Measurements from ENCODE around the gene CES1.

CES1 gene

GRCh38 chr16:55873122-55873521 is 40.2 kb upstream of the CES1 start:
- H2AFZ ChIP-seq (ENCODE audit: low read depth, low read length, severe bottlenecking) = no peak overlapping the region
- H3K9me3 ChIP-seq (ENCODE audit: insufficient read depth, low read length) = no peaks in the 10 kb centered on the region
- no peak overlapping the region for H3K9ac ChIP-seq (ENCODE audit: low read length)
- no peaks in the 10 kb centered on the region for H3K36me3 ChIP-seq (ENCODE audit: low read length)
- no peak for TF ChIP-seq EZH2phosphoT487 (conservative IDR thresholded peaks at IDR 0.05; ENCODE audit: low read length)
- TF ChIP-seq, protein P1, sequence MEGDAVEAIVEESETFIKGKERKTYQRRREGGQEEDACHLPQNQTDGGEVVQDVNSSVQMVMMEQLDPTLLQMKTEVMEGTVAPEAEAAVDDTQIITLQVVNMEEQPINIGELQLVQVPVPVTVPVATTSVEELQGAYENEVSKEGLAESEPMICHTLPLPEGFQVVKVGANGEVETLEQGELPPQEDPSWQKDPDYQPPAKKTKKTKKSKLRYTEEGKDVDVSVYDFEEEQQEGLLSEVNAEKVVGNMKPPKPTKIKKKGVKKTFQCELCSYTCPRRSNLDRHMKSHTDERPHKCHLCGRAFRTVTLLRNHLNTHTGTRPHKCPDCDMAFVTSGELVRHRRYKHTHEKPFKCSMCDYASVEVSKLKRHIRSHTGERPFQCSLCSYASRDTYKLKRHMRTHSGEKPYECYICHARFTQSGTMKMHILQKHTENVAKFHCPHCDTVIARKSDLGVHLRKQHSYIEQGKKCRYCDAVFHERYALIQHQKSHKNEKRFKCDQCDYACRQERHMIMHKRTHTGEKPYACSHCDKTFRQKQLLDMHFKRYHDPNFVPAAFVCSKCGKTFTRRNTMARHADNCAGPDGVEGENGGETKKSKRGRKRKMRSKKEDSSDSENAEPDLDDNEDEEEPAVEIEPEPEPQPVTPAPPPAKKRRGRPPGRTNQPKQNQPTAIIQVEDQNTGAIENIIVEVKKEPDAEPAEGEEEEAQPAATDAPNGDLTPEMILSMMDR (IDR thresholded peaks at IDR 0.05; ENCODE audit: insufficient read depth, low read length, poor library complexity, severe bottlenecking) = no peak
- no peak overlapping the region for H3K27ac ChIP-seq (ENCODE audit: low read depth, low read length)
- no peaks in the 10 kb centered on the region for H4K20me1 ChIP-seq (ENCODE audit: low read depth, low read length)
- no peaks in the 10 kb centered on the region for H3F3A ChIP-seq (ENCODE audit: insufficient read depth)
- no peak overlapping the region for H3K4me2 ChIP-seq (ENCODE audit: low read depth, low read length, poor library complexity, severe bottlenecking)
- H3K27me3 ChIP-seq (ENCODE audit: low read length) = no peaks in the 10 kb centered on the region
- no peaks in the 10 kb centered on the region for H3K9me2 ChIP-seq (replicated peaks; ENCODE audit: insufficient read depth, low read length)
- H3K4me3 ChIP-seq (ENCODE audit: insufficient read depth, low read length, poor library complexity, severe bottlenecking) = no peak overlapping the region
- H3K79me2 ChIP-seq (ENCODE audit: insufficient read depth, low read length) = no peaks in the 10 kb centered on the region

GRCh38 chr16:55872130-55872529 is 39.2 kb upstream of the CES1 start:
- Histone ChIP-seq H4K20me1 (ENCODE audit: low read depth, low read length) (no peaks in the 10 kb centered on the region), H3K27me3 (ENCODE audit: low read length) (no peaks in the 10 kb centered on the region), H3K9me3 (ENCODE audit: insufficient read depth, low read length) (no peaks in the 10 kb centered on the region), H2AFZ (ENCODE audit: low read depth, low read length, severe bottlenecking) (no peak overlapping the region), H3F3A (ENCODE audit: insufficient read depth) (no peaks in the 10 kb centered on the region), H3K27ac (ENCODE audit: low read depth, low read length) (no peak overlapping the region), H3K4me2 (ENCODE audit: low read depth, low read length, poor library complexity, severe bottlenecking) (no peak overlapping the region), H3K79me2 (ENCODE audit: insufficient read depth, low read length) (no peaks in the 10 kb centered on the region), H3K9me2 (replicated peaks; ENCODE audit: insufficient read depth, low read length) (no peaks in the 10 kb centered on the region), H3K9ac (ENCODE audit: low read length) (no peak overlapping the region), H3K4me3 (ENCODE audit: insufficient read depth, low read length, poor library complexity, severe bottlenecking) (no peak overlapping the region), H3K36me3 (ENCODE audit: low read length) (no peaks in the 10 kb centered on the region)
- TF ChIP-seq EZH2phosphoT487 (conservative IDR thresholded peaks at IDR 0.05; ENCODE audit: low read length) = no peak
- TF ChIP-seq, protein P1 (IDR thresholded peaks at IDR 0.05; ENCODE audit: insufficient read depth, low read length, poor library complexity, severe bottlenecking) = no peak

DNA sequence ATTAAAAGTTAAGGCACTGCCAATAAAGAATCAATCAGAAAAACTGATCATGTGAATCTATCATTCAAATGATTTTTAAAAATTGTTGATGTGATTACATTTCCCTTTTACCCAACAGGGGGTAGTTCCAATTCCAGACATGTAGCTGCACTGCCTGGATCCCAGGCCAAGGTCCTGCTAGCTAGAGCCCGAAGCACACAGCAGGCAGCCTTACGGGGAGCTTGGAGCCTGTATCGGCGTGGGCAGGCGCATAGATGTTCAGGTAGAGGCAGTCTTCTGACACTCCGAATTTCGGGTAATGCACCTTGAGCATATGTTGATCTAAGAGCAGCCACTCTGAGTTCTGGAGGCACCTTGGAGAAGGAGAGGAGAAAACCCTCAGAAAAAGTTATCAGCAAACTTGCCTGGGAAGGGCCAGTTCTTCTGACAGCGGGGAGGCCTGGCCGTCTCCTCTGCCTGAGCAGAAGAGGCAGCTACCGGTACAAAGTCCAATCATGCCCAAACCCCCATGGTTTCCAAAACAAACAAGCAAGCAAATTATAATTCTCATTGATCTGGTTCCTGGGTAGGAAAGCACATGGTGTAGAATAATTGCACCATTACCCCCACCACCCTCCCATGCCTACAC is 38.6 kb upstream of the CES1 start:
- Histone ChIP-seq H2AFZ (ENCODE audit: low read depth, low read length, severe bottlenecking) (no peak overlapping the region), H3K9ac (ENCODE audit: low read length) (no peak overlapping the region), H3K9me2 (replicated peaks; ENCODE audit: insufficient read depth, low read length) (no peaks in the 10 kb centered on the region), H3K79me2 (ENCODE audit: insufficient read depth, low read length) (no peaks in the 10 kb centered on the region), H3K36me3 (ENCODE audit: low read length) (no peaks in the 10 kb centered on the region), H3K4me3 (ENCODE audit: insufficient read depth, low read length, poor library complexity, severe bottlenecking) (no peak overlapping the region), H3K9me3 (ENCODE audit: insufficient read depth, low read length) (no peaks in the 10 kb centered on the region), H4K20me1 (ENCODE audit: low read depth, low read length) (no peaks in the 10 kb centered on the region), H3K4me2 (ENCODE audit: low read depth, low read length, poor library complexity, severe bottlenecking) (no peak overlapping the region), H3F3A (ENCODE audit: insufficient read depth) (no peaks in the 10 kb centered on the region), H3K27me3 (ENCODE audit: low read length) (no peaks in the 10 kb centered on the region), H3K27ac (ENCODE audit: low read depth, low read length) (no peak overlapping the region)
- TF ChIP-seq, protein P1 (IDR thresholded peaks at IDR 0.05; ENCODE audit: insufficient read depth, low read length, poor library complexity, severe bottlenecking) = no peak
- TF ChIP-seq EZH2phosphoT487 (conservative IDR thresholded peaks at IDR 0.05; ENCODE audit: low read length) = no peak
